ENCODE measurements around the gene CDC45.

Gene CDC45

DNA sequence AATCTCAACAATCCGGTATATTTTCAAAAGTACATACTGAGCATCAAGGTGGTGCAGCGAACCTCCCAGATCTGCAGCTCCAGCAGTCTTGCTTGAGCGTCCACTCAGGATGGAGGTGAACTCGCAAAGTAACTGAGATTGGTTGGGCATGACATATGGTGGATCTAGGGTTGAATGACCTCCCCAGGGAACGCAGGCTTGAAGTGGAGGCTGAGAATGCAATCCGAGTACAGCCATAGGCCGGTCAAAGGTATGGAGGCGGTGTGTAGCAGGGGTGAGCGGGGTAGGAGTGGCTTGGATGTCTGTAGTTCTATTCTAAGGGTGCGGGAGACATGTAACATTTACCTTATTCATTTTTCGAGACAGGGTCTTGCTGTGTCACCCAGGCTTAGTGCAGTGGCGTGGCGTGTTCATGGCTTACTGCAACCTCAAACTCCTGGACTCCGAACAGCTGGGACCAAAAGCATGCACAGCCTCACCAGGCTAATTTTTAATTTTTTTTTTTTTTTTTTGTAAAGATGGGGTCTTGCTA, 31.6 kb upstream of the CDC45 start:
- peak; percentile 58 for DNase-seq (ENCODE audit: low read depth)

DNA sequence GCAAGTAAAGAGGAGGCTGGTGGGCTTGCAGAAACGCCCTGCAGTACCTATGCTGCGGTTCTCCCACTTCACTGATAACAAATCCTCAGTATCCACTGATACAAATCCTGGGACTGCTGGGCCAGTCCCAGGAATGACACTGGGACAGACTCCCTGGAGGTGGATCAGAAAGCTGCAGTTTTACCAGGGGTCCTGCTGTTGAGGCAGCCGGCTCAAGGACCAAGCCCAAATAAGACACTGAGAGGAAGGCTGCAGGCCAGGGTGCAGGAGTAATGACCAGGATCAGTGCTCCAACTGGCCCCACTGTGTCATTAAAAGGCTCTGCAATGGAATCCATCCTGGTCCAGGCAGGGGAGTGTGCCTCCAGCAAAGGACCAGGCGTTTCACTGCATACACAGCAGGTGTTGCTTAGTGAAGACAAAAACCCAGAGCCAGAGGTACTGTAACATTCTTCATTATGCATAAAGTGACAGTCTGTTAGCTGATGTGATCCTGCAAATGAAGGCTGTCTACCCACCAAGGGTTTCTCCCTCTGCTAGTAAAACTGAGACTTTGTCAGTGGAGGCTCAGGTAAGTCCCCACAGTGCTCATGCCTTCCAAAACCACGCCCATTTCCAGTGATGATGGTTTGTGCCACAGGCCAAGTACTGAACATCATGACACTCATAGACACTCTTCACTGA, 30.8 kb upstream of the CDC45 start:
- no peak for DNase-seq (ENCODE audit: low read depth)

DNA sequence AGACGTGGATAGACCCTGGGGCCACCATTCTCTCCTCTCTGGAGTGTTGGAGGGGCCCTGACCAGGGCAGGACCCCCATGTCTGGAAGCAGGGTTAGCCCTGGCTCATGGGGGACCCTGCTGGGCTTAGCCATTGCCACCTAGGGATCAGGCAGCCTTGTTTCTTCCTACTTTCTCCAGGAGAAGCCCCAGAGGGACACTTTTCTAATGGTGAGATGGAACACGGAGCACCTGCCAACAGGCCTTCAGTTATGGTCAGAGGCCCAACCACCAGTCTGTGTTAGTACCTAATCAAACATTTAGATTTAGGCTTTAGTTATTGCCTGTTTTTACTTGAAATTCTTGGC, 30.3 kb upstream of the CDC45 start:
- no peak for DNase-seq (ENCODE audit: low read depth)

DNA sequence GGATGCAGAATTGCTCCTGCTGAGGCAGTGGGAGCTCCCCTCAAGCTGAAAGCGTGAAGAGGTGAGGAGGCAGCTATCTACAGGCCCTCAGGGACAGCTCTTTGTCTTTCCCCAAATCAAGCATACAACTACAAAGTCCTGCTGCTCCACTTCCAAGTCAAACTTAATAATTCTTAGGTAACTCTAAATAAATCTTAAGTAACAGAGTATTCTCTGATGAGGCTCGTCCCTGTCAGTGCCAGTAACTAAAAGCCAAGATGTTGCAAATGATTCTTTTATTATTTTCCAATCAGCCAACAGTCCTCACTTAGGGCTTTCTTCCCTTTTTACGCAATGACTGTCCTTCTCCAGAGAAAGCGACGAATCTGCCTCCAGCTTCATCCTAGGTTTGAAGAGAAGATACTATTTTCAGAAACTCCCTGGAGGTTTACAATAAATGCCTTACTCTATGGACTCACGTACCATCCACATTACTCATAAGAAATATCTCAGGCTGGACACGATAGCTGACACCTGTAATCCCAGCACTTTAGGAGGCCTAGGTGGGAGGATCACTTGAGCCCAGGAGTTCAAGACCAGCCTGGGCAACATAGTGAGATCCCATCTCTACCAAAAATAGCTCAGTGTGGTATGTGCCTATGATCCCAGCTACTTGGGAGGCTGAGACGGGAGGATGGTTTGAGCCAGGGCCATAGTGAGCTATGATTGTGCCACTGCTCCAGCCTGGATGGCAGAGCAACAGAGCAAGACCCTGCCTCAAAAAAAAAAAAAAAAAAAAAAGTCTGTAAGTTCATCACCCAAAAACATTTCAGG, 29.2 kb upstream of the CDC45 start:
- no peak for DNase-seq (ENCODE audit: low read depth)

DNA sequence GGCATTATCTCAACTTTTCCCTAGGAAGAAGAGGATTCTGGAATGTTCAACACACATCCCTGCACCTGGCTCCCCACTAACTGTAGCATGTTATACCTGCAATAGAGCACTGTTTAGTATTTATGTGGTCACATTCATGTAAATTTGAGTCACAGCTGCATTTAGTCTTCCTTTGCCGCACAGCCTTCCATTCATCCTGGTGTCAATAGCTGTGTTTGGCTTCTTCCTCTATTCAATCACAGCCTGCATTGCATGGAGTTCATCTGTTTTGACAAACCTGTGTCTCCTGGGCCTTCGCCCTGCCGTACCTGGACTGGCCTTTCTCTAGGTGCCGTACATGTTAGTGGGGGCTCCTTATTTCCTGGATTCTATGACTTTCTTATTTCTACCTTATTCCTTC, 28.1 kb upstream of the CDC45 start:
- DNase-seq (ENCODE audit: low read depth), result no peak

DNA sequence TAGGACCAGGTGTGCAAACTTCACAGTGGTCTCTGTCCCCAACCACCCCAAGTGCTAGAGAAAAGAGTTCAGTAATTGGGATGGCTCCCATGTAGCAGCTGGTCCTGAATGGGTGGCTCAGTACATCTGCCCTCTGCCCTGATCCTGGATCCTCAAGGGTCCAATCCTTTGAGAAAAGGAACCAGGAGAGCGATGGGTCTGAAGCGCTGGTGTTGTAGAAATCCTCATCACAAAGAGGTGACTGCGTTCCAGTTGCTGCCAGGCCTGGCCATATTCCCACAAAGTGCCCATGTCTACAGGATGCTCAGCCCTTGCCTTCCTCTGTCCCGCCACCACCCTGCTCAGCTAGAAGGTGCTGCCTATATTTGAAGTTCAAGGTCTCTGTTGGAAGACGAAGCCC, 26.0 kb upstream of the CDC45 start:
- DNase-seq (ENCODE audit: low read depth), result no peak

DNA sequence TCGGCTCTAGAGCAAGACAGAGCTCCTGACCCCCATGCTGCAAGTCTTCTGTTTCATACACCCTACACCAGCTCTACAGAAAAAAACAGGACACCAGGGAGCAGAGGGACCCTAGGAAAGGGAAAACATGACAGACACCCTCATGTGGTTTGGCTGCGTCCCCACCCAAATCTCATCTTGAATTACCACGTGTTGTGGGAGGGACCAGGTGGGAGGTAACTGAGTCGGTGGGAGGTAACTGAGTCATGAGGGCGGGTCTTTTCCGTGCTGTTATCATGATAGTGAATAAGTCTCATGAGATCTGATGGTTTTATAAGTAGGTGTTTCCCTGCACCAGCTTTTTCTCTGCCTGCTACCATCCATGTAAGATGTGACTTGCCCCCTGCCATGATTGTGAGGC, 25.6 kb upstream of the CDC45 start:
- DNase-seq (ENCODE audit: low read depth), result no peak

DNA sequence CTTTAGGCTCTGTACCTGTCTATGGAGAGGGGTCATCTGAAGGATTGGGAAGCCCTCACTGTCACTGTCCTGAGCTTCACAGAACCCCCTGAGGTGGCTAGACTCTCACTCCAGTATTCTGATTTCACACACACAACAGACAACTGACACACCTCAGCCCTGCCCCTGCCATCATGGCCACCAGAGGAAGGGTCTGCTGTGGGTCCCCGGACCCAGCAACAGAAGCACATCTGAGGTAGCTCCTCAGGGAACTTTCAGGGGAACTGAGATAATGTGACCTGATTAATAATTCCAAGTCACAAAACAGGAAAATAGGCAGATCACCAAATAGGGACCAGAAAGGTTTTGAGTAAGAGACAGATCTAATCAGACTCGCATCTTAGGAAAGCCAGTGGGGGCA, 24.7 kb upstream of the CDC45 start:
- DNase-seq (ENCODE audit: low read depth), result no peak

DNA sequence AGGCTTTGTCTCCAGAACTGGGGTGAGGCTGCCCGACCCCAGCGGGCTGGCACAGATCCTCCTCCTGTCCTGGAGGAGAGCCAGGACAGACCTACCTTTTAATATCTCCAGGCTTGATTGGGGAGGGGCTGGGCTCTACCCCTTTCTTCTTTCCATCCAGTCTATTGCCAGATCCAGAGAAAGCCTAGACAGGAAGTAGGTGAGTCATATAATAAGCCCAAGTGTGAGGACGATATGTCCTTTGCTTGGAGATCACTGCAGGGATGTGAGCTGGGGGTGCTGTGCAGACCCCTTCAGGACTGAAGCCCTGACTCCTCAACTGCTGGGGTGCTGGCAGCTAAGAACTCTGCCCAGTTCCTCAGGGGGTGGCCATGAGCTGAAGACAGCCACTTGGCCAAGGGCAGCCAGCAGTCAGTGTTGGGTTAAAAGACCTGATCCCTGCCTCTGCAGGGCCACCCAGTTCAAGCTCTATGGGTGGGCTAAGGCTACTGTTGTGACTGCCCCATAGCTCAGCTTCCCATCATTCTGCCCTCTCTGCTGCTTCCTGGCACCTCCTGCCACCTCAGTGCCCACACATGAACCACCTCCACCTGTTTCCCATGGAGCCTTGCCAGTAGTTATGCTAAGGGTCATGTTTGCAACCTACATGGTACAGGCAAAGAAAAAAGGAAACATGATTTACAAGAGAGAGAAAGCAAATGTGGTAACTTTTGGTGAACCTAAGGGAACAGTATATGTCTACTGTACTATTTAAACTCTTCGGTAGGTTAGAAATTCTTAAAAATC, 23.9 kb upstream of the CDC45 start:
- peak; percentile 49 for DNase-seq (ENCODE audit: low read depth)

DNA sequence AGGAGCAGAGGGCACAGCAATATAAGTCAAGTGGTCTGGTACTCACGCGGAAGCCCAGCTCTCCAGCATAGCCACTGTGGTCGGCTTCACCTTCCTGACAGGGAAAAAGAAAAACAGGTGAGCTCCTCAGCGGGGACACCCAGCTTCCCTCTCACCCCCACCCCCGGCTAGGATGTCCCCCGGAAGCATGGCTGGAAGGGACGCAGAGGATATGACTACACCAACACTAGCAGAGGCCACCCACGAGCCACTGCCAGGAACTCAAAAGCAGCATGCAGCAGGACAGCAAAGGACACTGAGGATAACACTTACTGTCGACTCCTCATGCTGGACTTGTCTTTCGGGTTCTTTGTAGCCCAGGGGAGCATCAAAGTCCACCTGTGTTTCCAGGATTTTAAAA, 23.2 kb upstream of the CDC45 start:
- no peak for DNase-seq (ENCODE audit: low read depth)

DNA sequence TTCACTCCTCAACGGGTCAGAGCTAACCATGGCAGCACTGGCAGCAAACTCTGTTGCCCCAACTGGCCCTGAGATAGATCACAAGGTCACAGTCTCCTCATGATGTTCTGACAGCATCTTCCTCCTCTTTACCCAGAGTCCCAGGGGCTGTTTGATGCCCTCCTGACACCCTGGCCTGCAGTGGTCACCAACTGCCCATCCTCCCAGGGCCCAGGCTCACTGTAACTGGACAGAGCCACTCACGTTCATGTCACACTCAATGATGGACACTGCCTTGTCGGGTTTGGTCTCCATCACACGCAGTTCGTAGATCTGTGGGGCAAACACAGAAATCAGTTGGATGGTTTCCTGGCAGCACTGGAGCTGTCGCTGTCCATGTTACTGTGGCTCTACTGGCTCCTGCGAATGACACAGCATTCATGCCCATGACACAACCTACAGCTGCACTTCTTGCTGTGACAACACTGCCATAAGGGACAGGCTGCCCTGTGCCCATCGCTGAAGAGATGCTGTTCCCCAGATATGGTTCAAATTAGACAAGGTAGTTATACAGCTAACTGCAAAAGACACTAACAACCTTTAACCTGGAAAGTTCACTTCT, 21.8 kb upstream of the CDC45 start:
- DNase-seq (ENCODE audit: low read depth), result no peak

DNA sequence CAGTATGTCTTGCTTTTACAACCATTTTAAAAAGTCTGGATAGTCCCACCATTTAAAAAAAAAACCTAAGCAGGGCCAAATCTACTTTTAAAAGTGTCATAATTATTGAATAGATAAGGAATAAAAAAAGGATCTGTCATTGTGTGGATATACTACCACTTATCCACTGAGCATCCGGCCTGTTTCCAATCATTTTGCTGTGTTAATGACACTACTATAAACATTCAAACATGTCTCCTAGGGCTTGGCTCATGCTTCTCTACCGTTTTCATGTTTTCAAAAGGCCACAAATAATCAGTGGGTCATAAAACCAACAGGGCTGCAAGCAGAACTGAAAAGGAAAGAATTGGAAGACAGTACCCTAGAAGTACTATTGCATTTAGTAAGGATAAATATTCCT, 19.7 kb upstream of the CDC45 start:
- no peak for DNase-seq (ENCODE audit: low read depth)

DNA sequence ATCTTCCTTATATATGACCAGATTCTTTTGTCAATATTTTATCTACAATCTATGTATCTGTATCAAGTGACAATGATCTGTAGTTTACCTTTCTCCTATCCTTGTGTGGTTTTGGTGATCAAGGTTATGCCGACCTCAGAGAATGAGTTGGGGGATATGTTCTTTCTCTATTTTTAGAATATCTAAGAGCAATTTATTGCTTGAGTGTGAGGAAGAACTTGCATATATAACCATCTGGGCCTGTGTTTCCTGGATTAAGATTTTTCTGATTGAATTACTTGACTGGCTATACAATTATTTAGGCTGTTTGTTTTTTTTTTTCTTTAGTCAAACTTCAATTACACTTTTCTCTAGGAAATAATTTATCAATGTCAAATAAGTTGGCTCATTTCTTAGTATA, 18.2 kb upstream of the CDC45 start:
- DNase-seq (ENCODE audit: low read depth), result no peak

DNA sequence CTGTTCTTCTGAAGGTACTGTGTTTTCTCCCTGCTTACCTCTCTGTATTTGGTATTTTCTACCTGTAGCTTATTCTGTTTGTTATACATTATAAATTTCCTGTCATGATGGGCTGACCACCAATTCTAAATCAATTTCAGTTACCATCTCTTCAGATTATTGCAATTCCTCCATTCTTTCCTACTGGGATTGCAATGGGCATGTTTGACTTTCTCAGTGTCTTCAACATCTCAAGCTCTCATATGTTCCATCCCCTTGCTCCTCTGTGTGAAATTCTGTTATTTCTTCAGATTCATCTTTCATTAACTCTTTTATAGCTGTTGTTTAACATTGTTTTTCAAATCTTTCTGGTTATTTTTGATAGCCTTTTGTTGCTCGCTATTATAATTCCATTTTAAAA, 16.7 kb upstream of the CDC45 start:
- DNase-seq (ENCODE audit: low read depth), result no peak

DNA sequence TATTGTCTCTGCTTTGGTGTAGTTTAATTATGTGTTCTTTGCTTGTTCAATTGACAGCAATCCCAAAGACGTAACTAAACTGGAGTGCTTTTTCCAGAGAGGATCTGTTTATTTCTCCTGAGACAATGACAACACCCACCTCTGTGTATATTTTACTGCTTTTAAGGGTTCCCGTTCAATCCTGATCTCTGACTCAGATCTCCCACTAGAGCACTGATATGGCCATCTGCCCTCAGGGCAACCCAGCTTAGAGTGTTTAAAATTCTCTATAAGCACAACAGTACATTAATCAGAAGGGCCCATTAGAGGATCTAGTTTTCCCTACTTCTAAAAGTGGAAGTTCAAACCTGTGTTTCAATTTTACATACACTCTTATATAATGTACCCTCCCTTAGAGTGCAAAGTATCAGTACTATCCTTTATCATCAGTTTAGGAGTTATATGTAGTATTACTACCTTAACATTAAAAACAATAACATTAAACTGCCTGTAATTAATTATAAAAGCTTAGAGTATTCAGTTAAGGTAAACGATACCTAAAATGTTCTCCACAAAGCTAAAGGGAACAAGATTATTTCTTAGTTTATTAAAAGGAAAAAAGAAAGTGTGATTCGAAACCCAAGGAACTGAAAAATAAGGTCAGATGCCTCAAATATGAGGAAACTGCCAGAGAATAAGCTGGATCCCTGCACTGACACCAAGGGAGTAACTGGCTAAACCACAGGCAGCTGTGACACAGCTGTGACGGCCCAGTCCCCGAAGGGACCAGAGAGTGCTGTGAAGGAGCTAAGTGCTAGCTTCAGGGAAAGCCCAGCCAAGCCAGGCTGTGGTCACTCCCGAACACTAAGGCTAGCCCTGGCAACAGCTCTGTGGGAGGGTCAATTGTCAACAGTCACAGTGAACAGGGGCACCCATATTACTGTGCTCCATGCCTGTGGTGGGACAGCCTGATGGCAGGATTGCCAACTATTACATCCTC, 15.9 kb upstream of the CDC45 start:
- DNase-seq (ENCODE audit: low read depth), result peak; percentile 92

DNA sequence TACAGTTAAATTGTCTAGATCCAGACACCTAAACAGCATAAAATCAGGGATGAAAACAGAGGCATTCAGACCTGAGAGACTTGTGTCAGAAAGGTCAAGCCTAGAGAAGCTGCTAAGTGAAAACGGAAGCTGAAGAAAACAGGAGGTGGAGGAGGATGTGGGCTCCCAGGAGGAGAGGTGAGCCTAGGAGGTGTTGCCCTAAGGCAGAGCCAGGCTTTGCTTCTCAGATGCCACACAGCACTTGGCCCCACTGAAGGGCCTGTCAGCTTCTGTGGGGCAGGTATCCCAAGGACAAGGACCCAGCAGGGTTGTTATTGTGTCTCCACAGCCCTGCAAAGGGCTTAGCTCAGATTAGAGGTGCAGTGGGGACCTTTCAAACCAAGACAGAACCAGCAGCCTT, 15.2 kb upstream of the CDC45 start:
- no peak for DNase-seq (ENCODE audit: low read depth)

DNA sequence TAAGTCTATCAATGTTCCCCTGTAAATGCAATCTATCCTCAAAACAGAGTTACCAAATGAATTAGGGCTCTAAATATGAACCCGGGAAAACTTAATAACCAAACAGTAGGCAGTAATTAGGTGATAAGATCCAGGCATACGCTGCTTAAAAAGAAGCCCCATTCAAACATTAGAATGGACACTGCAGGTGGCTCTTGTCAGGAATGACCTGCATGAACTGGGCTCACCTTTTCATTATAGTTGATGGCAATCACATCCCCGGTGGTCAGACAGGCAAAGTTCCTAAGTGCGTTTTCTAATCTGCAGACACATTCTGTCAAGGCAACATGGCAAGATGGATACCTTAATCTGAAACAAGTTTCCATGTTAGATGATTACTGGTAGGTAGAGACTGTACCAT, 14.7 kb upstream of the CDC45 start:
- DNase-seq (ENCODE audit: low read depth), result no peak

DNA sequence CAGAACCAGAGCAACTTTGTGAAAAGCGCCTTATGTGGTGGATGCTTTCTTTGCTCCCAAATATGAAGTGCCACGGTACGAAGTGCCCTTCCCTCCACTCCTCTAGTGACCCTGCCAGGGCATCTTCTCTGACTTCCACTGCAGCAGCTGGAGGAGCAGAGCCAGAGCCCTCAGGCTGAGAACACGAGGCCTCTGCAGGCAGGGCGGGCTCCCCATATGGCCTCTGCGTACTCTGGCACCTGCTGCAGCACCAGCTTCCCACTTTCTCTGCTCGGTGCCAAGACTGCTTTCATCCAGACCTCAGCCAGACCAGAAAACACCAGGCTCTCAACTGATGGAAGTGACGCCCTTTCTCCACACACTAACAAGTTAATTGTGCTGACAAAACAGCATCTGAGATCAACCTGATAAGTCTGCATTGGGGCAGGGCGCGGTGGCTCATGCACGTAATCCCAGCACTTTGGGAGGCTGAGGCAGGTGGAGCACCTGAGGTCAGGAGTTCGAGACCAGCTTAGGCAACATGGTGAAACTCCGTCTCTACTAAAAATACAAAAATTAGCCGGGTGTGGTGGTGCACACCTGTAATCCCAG, 13.5 kb upstream of the CDC45 start:
- DNase-seq (ENCODE audit: low read depth), result no peak

DNA sequence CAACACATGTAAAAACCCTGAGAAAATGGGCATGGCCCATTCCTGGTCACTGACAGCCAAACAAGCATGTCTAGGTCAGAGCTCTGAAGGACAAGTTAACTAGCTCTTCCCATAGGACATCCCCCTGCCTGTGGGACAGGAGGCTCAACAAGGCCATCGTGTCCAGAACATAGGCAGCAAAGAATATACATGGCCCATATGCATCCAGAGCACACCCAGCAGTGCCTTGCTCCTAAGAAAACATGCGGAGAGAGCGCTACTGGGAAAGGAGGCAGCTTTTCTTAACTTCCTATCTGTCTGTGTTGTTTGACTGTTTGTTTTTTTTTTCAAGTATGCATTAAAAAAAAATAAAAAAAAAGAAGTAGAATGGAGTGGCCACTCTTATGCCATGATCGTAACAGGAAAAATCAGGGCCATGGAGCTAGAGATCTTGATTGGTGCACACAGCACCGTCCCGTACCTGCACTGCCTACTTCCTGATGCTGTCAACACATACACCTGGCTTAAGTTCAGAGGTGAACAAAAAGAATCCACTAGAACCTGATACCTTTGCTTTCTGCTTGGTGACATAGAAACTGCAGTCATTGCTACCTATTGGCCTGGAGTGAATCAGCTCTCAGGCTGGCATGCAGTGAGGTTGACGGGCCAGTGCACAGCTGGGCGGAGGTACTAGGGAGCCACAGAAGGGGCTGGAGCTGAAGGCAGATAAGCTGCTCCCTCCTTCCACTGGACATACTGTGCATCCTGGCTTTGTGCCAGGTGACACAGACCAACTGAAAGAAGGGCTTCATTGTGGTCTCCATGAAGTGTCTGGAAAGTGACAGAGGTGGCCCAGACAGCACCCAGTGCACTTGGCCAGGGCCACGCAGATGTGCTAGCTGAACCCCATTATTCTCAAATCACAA, 12.6 kb upstream of the CDC45 start:
- DNase-seq (ENCODE audit: low read depth), result no peak

DNA sequence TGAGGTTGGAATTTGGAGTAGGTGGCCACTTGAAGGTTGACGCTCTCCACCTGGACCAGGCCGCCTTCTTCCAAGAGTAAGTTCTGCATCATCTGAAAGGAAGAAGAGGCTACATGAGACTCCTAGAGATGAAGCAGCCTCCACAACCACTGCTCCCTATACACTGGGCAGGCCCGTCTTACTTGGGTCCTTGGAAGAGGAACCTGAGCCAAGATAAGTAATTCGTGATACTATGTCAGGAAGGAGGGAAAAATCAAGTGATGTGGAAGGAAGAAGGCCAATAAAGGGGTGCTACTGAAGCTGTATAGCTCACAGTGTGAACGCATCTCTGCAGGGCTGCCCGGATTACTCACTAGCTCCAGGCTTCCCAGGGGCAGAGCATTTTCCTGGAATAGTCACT, 11.8 kb upstream of the CDC45 start:
- no peak for DNase-seq (ENCODE audit: low read depth)
